Measurements from ENCODE around the gene C2orf69.
"Not testable (repeated sequence)": the region's sequence is repeated elsewhere in the genome, so short reads cannot be mapped to it uniquely, and the experiment has no call there.

The C2orf69 gene

GRCh38 chr2:199911877-199912161, 726 bp downstream of the C2orf69 start:
- in situ Hi-C loops (cut with HindIII; ENCODE audit: low sequenced_read_pairs) = no loop called here
- H3K4me3 ChIP-seq (ENCODE audit: low read depth, low read length) = peak overlapping the region; percentile 98
- no peak for DNase-seq (ENCODE audit: low read depth)
- TF ChIP-seq CTCF (IDR thresholded peaks at IDR 0.05; ENCODE audit: low read depth, low read length, missing control alignments) = no peak

- peak overlapping the region; percentile 98 for H3K4me3 ChIP-seq (ENCODE audit: low read depth, low read length)
- in situ Hi-C loops (cut with HindIII; ENCODE audit: low sequenced_read_pairs); DNase-seq (ENCODE audit: low read depth): not testable (repeated sequence)
These were observed 1.5 kb downstream of the C2orf69 start for GRCh38 chr2:199912553-199913114.

GRCh38 chr2:199914372-199914958, 3.4 kb downstream of the C2orf69 start:
- in situ Hi-C loops (cut with HindIII; ENCODE audit: low sequenced_read_pairs) = no loop called here
- no peak for DNase-seq (ENCODE audit: low read depth)
- no peak for TF ChIP-seq CTCF (IDR thresholded peaks at IDR 0.05; ENCODE audit: low read depth, low read length, missing control alignments)
- H3K4me3 ChIP-seq (ENCODE audit: low read depth, low read length) = no peak overlapping the region

- in situ Hi-C loops (cut with HindIII; ENCODE audit: low sequenced_read_pairs) = no loop called here
- DNase-seq (ENCODE audit: low read depth) = no peak
- H3K4me3 ChIP-seq (ENCODE audit: low read depth, low read length) = no peak overlapping the region
- no peak for TF ChIP-seq CTCF (IDR thresholded peaks at IDR 0.05; ENCODE audit: low read depth, low read length, missing control alignments)
These were observed 5.9 kb downstream of the C2orf69 start for GRCh38 chr2:199916980-199917379.

GRCh38 chr2:199922856-199923255, 11.8 kb downstream of the C2orf69 start:
- no peak for TF ChIP-seq CTCF (IDR thresholded peaks at IDR 0.05; ENCODE audit: low read depth, low read length, missing control alignments)
- no peak for DNase-seq (ENCODE audit: low read depth)
- no peak overlapping the region for H3K4me3 ChIP-seq (ENCODE audit: low read depth, low read length)
- in situ Hi-C loops (cut with HindIII; ENCODE audit: low sequenced_read_pairs) = no loop called here

GRCh38 chr2:199923924-199924323, 12.8 kb downstream of the C2orf69 start:
- TF ChIP-seq CTCF (IDR thresholded peaks at IDR 0.05; ENCODE audit: low read depth, low read length, missing control alignments) = no peak
- no peak for DNase-seq (ENCODE audit: low read depth)
- in situ Hi-C loops (cut with HindIII; ENCODE audit: low sequenced_read_pairs) = no loop called here
- no peak overlapping the region for H3K4me3 ChIP-seq (ENCODE audit: low read depth, low read length)

GRCh38 chr2:199926806-199927205, 15.7 kb downstream of the C2orf69 start:
- in situ Hi-C loops (cut with HindIII; ENCODE audit: low sequenced_read_pairs) = no loop called here
- TF ChIP-seq CTCF (IDR thresholded peaks at IDR 0.05; ENCODE audit: low read depth, low read length, missing control alignments) = no peak
- H3K4me3 ChIP-seq (ENCODE audit: low read depth, low read length) = no peak overlapping the region
- DNase-seq (ENCODE audit: low read depth) = no peak

Data from astrocyte of the cerebellum (primary cell).